Osteoblast (primary cell): ENCODE data around the gene MAST3. TPM values are rescaled to one million over a fixed set of nuclear protein-coding genes. Genes with fewer than 3 reads are reported as not detected.

ENCODE experiments used
- DNase-seq: peaks from one replicate; pipeline ENCODE4 v3.0.0; 2011; ENCODE audit warnings: low spot score, mixed read lengths; ENCODE audit not compliant: insufficient read length; ENCODE audit errors: missing footprints
- H2AFZ ChIP-seq: 2 replicates; pipeline ENCODE4 v1.6.0; 2011; ENCODE audit warnings: mild to moderate bottlenecking, low read length
- H3K27ac ChIP-seq: 2 replicates; pipeline ENCODE4 v1.5.1; 2011; ENCODE audit warnings: mild to moderate bottlenecking, low read depth, low read length, moderate library complexity
- H3K27me3 ChIP-seq: 2 replicates; pipeline ENCODE4 v1.6.0; 2012; ENCODE audit warnings: mild to moderate bottlenecking, control low read depth, inconsistent platforms, low read length, moderate library complexity; ENCODE audit not compliant: insufficient read depth
- H3K36me3 ChIP-seq: 2 replicates; pipeline ENCODE4 v1.5.1; 2011; ENCODE audit warnings: mild to moderate bottlenecking, low read length, control low read depth, moderate library complexity; ENCODE audit not compliant: insufficient read depth
- H3K4me1 ChIP-seq: 2 replicates; pipeline ENCODE4 v1.5.1; 2011; ENCODE audit warnings: mild to moderate bottlenecking, low read length, control low read depth, moderate library complexity; ENCODE audit not compliant: insufficient read depth
- H3K4me2 ChIP-seq: 2 replicates; pipeline ENCODE4 v1.6.0; 2011; ENCODE audit warnings: mild to moderate bottlenecking, low read length; ENCODE audit not compliant: insufficient read depth
- H3K4me3 ChIP-seq: fragments of 200-600 bp; sonication (generic); 3 replicates; pipeline ENCODE4 v1.5.1; 2012; ENCODE audit warnings: mild to moderate bottlenecking, low read length, inconsistent platforms; ENCODE audit not compliant: insufficient read depth
- H3K79me2 ChIP-seq: 2 replicates; pipeline ENCODE4 v1.6.0; 2012; ENCODE audit warnings: mild to moderate bottlenecking, low read length, control low read depth, inconsistent platforms; ENCODE audit not compliant: insufficient read depth
- H3K9me3 ChIP-seq: 2 replicates; pipeline ENCODE4 v1.5.1; 2011; ENCODE audit warnings: low read depth, low read length, control low read depth
- H4K20me1 ChIP-seq: 2 replicates; pipeline ENCODE4 v1.6.0; 2012; ENCODE audit warnings: mild to moderate bottlenecking, low read length, control low read depth; ENCODE audit not compliant: insufficient read depth
- total RNA-seq: library from RNA; depleted of rRNA; stranded (reverse); fragments of >200 nt; gene quantifications from 2 replicates; pipeline ENCODE4 v1.2.3, GENCODE V29; 2012
- TF ChIP-seq, protein P1 (sequence below): IDR thresholded peaks from 2 replicates; pipeline ENCODE4 v1.5.1; 2011; ENCODE audit warnings: mild to moderate bottlenecking, low read depth, low read length, moderate library complexity; ENCODE audit errors: extremely low read depth

The MAST3 gene
- total RNA-seq, 1 donor = 5.4 TPM

DNA sequence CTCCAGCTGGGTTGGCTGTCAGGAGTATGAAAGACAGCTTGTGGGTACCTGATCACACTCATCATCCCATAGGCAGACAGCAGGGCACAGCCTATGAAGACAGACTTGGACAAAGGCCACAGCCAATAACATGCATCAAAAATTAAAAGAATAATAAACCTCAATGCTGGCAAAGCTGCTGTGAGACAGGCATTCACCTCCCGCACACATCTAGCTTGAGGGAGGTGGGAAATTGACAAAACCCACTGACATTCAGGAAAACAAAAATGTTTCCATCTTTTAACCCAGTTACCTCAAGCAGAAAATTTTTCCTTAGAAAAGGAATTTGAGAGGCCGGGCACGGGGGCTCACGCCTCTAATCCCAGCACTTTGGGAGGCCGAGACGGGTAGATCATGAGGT, 25.2 kb upstream of the MAST3 start:
- Histone ChIP-seq H3K79me2 (no peaks in the 10 kb centered on the region), H3K27me3 (no peaks in the 10 kb centered on the region), H3K4me2 (no peak overlapping the region), H3K4me3 (no peak overlapping the region), H3K36me3 (no peaks in the 10 kb centered on the region), H4K20me1 (no peaks in the 10 kb centered on the region), H3K4me1 (no peaks in the 10 kb centered on the region), H3K9me3 (no peaks in the 10 kb centered on the region), H3K27ac (no peak overlapping the region), H2AFZ (no peak overlapping the region)
- TF ChIP-seq, protein P1, sequence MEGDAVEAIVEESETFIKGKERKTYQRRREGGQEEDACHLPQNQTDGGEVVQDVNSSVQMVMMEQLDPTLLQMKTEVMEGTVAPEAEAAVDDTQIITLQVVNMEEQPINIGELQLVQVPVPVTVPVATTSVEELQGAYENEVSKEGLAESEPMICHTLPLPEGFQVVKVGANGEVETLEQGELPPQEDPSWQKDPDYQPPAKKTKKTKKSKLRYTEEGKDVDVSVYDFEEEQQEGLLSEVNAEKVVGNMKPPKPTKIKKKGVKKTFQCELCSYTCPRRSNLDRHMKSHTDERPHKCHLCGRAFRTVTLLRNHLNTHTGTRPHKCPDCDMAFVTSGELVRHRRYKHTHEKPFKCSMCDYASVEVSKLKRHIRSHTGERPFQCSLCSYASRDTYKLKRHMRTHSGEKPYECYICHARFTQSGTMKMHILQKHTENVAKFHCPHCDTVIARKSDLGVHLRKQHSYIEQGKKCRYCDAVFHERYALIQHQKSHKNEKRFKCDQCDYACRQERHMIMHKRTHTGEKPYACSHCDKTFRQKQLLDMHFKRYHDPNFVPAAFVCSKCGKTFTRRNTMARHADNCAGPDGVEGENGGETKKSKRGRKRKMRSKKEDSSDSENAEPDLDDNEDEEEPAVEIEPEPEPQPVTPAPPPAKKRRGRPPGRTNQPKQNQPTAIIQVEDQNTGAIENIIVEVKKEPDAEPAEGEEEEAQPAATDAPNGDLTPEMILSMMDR = no peak
- DNase-seq = no peak

DNA sequence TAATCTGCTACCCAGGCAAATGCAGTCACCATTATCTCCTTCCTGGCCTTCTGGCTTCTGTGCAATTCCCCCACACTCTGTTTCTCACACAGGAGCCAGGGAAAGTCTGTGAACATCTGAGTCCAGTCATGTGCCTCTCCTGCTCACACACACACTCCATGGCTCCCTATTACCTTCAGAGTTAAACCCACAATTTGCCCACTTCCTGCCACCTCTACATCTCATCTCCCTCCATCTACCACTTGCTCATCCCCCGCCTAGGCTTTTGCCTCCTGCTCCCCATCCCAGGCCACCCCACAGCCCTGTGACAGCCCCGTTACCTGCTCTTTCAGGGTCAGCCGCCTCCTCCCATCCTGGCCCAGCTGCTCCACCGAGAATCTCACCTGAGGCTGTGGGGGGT, 24.4 kb upstream of the MAST3 start:
- H3K9me3 ChIP-seq = no peaks in the 10 kb centered on the region
- no peak for DNase-seq
- H4K20me1 ChIP-seq = no peaks in the 10 kb centered on the region

DNA sequence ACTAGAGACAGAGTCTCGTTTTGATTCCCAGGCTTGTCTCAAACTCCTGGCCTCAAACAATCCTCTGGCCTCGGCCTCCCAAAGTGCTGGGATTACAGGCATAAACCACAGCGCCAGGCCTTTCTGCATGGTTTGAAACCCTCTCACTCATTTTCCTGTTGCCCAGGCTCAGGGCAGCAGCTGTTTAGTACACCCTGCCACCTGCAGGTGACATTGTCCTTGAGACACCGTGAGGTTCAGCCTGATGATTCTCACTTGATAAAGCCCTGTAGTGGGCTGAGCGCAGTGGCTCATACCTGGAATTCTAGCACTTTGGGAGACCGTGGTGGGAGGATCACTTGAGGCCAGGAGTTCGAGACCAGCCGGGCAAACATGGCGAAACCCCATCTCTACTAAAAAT, 23.4 kb upstream of the MAST3 start:
- Histone ChIP-seq H2AFZ (no peak overlapping the region), H3K4me2 (no peak overlapping the region), H3K36me3 (no peaks in the 10 kb centered on the region), H3K4me3 (no peak overlapping the region), H3K27me3 (no peaks in the 10 kb centered on the region), H3K79me2 (no peaks in the 10 kb centered on the region), H3K27ac (no peak overlapping the region), H3K4me1 (no peaks in the 10 kb centered on the region), H4K20me1 (no peaks in the 10 kb centered on the region), H3K9me3 (no peaks in the 10 kb centered on the region)
- no peak for DNase-seq
- TF ChIP-seq, protein P1 = no peak

More for the DNA sequence above, 24.4 kb upstream of the MAST3 start:
- Histone ChIP-seq H3K79me2 (no peaks in the 10 kb centered on the region), H3K27me3 (no peaks in the 10 kb centered on the region), H3K4me2 (no peak overlapping the region), H3K36me3 (no peaks in the 10 kb centered on the region), H2AFZ (no peak overlapping the region), H3K4me3 (no peak overlapping the region), H3K4me1 (no peaks in the 10 kb centered on the region), H3K27ac (no peak overlapping the region)
- TF ChIP-seq, protein P1 = no peak

DNA sequence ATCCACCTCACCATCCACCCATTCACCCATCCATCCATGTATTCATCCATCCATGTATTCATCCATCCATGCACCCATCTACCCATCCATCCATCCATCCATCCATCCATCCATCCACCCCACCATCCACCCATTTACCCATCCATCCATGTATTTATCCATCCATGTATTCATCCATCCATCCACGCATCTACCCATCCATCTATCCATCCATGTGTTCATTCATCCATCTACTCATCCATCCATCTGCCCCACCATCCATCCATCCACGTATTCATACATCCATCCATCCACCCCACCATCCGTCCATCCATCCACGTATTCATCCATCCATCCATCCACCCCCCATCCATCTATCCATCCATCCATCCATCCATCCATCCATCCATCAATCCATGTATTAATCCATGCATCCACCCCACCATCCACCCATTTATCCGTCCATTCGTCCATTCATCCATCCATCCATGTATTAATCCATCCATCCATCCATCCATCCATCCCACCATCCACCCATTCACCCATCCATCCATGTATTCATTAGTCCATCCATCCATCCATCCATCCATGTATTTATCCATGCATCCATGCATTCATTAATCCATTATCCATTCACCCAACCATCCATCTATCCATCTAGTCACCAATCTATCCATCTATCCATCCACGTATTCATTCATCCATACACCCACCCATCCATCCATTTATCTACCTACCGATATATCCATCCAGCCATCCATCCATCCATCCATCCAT, 13.5 kb upstream of the MAST3 start:
- TF ChIP-seq, protein P1 = no peak
- Histone ChIP-seq H3K36me3 (no peaks in the 10 kb centered on the region), H2AFZ (no peak overlapping the region), H4K20me1 (no peaks in the 10 kb centered on the region), H3K27ac (no peak overlapping the region), H3K27me3 (peaks cover 3% of the 10 kb centered on the region), H3K4me2 (no peak overlapping the region), H3K9me3 (no peaks in the 10 kb centered on the region), H3K4me1 (peaks cover 4% of the 10 kb centered on the region), H3K79me2 (no peaks in the 10 kb centered on the region), H3K4me3 (no peak overlapping the region)
- DNase-seq = no peak
